Jurkat, Clone E6-1 (cell line): ENCODE results near the gene ERICH2.

Experiments used
- DNase-seq: peaks from one replicate; pipeline ENCODE4 v3.0.0-alpha.2; 2011; ENCODE audit warnings: low read depth, low spot score
- H3K4me3 ChIP-seq: 2 replicates; pipeline ENCODE4 v1.5.1; 2011; ENCODE audit warnings: mild to moderate bottlenecking, low read length, control low read depth, moderate library complexity

Gene ERICH2

GRCh38 chr2:170814533-170815230, 44.5 kb downstream of the ERICH2 start:
- no peak for DNase-seq
- no peak overlapping the region for H3K4me3 ChIP-seq

- H3K4me3 ChIP-seq = no peak overlapping the region
- DNase-seq = no peak
These were observed 45.1 kb downstream of the ERICH2 start for GRCh38 chr2:170815311-170815710.

- DNase-seq = peak; percentile 54
- H3K4me3 ChIP-seq = peak overlapping the region; percentile 40
These were observed 45.7 kb downstream of the ERICH2 start for GRCh38 chr2:170815746-170816503.

GRCh38 chr2:170816504-170817092, 46.4 kb downstream of the ERICH2 start, which contains the start of gene GAD1:
TSS of gene GAD1 (plus strand) at chr2:170816887. CDS start at chr2:170818592, 1,705 bp downstream.
- DNase-seq = peak; percentile 33
- H3K4me3 ChIP-seq = peak within 1 kb of the TSS; percentile 40

GRCh38 chr2:170817093-170818035, 47.2 kb downstream of the ERICH2 start:
- peak overlapping the region; percentile 40 for H3K4me3 ChIP-seq
- DNase-seq = no peak

GRCh38 chr2:170818036-170818751, 48.0 kb downstream of the ERICH2 start:
- DNase-seq = no peak
- no peak overlapping the region for H3K4me3 ChIP-seq

GRCh38 chr2:170818752-170819470, 48.7 kb downstream of the ERICH2 start:
- H3K4me3 ChIP-seq = no peak overlapping the region
- DNase-seq = no peak

- peak overlapping the region; percentile 25; the same call in 1 of the 2 replicates for H3K4me3 ChIP-seq
- no peak for DNase-seq
These were observed 49.8 kb downstream of the ERICH2 start for GRCh38 chr2:170819680-170820664.

- peak; percentile 30 for DNase-seq
- peak overlapping the region; percentile 25 for H3K4me3 ChIP-seq
These were observed 50.8 kb downstream of the ERICH2 start for GRCh38 chr2:170820757-170821530.

- H3K4me3 ChIP-seq = no peak overlapping the region
- no peak for DNase-seq
These were observed 51.5 kb downstream of the ERICH2 start for GRCh38 chr2:170821531-170822289.

- H3K4me3 ChIP-seq = no peak overlapping the region
These were observed 52.3 kb downstream of the ERICH2 start for GRCh38 chr2:170822290-170823087.

GRCh38 chr2:170823088-170823897, 53.1 kb downstream of the ERICH2 start:
- H3K4me3 ChIP-seq = no peak overlapping the region
- DNase-seq = no peak

More at GRCh38 chr2:170822290-170823087, 52.3 kb downstream of the ERICH2 start:
- no peak for DNase-seq

GRCh38 chr2:170823898-170824215, 53.7 kb downstream of the ERICH2 start:
- no peak overlapping the region for H3K4me3 ChIP-seq
- DNase-seq = no peak

- no peak for DNase-seq
- H3K4me3 ChIP-seq = no peak overlapping the region
These were observed 54.4 kb downstream of the ERICH2 start for GRCh38 chr2:170824526-170825015.
